Chondrocyte (in vitro differentiated cells): Measurements from ENCODE around the gene SLF1. TPM values are rescaled to one million over a fixed set of nuclear protein-coding genes. Genes with fewer than 3 reads are reported as not detected.

Experiments used
- DNase-seq: peaks from one replicate; pipeline ENCODE4 v3.0.0; 2021; ENCODE audit warnings: mixed read lengths, low spot score
- H3K27ac Mint-ChIP-seq: one replicate; pipeline ENCODE4 v1.8.0; 2021; ENCODE audit warnings: mild to moderate bottlenecking, moderate library complexity, mixed read lengths; ENCODE audit not compliant: unreplicated experiment
- H3K27me3 Mint-ChIP-seq: 2 replicates; pipeline ENCODE4 v1.8.0; 2021; ENCODE audit warnings: low read depth, mixed read lengths
- H3K36me3 Mint-ChIP-seq: 2 replicates; pipeline ENCODE4 v1.8.0; 2021; ENCODE audit warnings: low read depth, mixed read lengths
- H3K4me1 Mint-ChIP-seq: 2 replicates; pipeline ENCODE4 v1.8.0; 2021; ENCODE audit warnings: low read depth, mild to moderate bottlenecking, mixed read lengths
- H3K4me3 Mint-ChIP-seq: one replicate; pipeline ENCODE4 v1.8.0; 2021; ENCODE audit warnings: mild to moderate bottlenecking, moderate library complexity, mixed read lengths; ENCODE audit not compliant: unreplicated experiment
- H3K9me3 Mint-ChIP-seq: 2 replicates; pipeline ENCODE4 v1.8.0; 2021; ENCODE audit warnings: low read depth, mixed read lengths
- total RNA-seq: library from RNA; stranded (reverse); gene quantifications from 3 replicates; pipeline ENCODE4 v1.2.1, GENCODE V29; 2021
- TF ChIP-seq, protein P1 (sequence below): fragments of 200-600 bp; sonication (generic); IDR thresholded peaks from 2 replicates; pipeline ENCODE4 v1.5.0; 2021; ENCODE audit warnings: antibody characterized with exemption, mild to moderate bottlenecking, moderate library complexity

SLF1 gene
- total RNA-seq, 1 donor from 2014 or later = 3.9 TPM

- peaks cover 18% of the 10 kb centered on the region for H3K36me3 Mint-ChIP-seq
- H3K4me1 Mint-ChIP-seq = no peaks in the 10 kb centered on the region
- DNase-seq = no peak
- H3K27ac Mint-ChIP-seq = no peak overlapping the region
- H3K9me3 Mint-ChIP-seq = peaks cover 13% of the 10 kb centered on the region
- no peak overlapping the region for H3K4me3 Mint-ChIP-seq
- TF ChIP-seq, protein P1, sequence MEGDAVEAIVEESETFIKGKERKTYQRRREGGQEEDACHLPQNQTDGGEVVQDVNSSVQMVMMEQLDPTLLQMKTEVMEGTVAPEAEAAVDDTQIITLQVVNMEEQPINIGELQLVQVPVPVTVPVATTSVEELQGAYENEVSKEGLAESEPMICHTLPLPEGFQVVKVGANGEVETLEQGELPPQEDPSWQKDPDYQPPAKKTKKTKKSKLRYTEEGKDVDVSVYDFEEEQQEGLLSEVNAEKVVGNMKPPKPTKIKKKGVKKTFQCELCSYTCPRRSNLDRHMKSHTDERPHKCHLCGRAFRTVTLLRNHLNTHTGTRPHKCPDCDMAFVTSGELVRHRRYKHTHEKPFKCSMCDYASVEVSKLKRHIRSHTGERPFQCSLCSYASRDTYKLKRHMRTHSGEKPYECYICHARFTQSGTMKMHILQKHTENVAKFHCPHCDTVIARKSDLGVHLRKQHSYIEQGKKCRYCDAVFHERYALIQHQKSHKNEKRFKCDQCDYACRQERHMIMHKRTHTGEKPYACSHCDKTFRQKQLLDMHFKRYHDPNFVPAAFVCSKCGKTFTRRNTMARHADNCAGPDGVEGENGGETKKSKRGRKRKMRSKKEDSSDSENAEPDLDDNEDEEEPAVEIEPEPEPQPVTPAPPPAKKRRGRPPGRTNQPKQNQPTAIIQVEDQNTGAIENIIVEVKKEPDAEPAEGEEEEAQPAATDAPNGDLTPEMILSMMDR = no peak
- no peaks in the 10 kb centered on the region for H3K27me3 Mint-ChIP-seq
Observed at GRCh38 chr5:94632024-94632423, 13.6 kb downstream of the SLF1 start.

GRCh38 chr5:94640176-94640575 lies 21.7 kb downstream of the SLF1 start:
- DNase-seq = no peak
- H3K9me3 Mint-ChIP-seq = peaks cover 28% of the 10 kb centered on the region
- H3K36me3 Mint-ChIP-seq = peaks cover 17% of the 10 kb centered on the region
- no peaks in the 10 kb centered on the region for H3K27me3 Mint-ChIP-seq
- TF ChIP-seq, protein P1 = no peak
- H3K4me1 Mint-ChIP-seq = no peaks in the 10 kb centered on the region
- H3K27ac Mint-ChIP-seq = no peak overlapping the region
- no peak overlapping the region for H3K4me3 Mint-ChIP-seq

GRCh38 chr5:94645053-94645452 lies 26.6 kb downstream of the SLF1 start:
- Mint-ChIP-seq H3K27me3 (no peaks in the 10 kb centered on the region), H3K36me3 (peaks cover 11% of the 10 kb centered on the region), H3K27ac (no peak overlapping the region), H3K9me3 (peaks cover 9% of the 10 kb centered on the region), H3K4me1 (no peaks in the 10 kb centered on the region), H3K4me3 (no peak overlapping the region)
- TF ChIP-seq, protein P1 = no peak
- no peak for DNase-seq

- Mint-ChIP-seq H3K4me1 (no peaks in the 10 kb centered on the region), H3K9me3 (no peaks in the 10 kb centered on the region), H3K4me3 (no peak overlapping the region), H3K27ac (no peak overlapping the region), H3K36me3 (no peaks in the 10 kb centered on the region), H3K27me3 (no peaks in the 10 kb centered on the region)
- no peak for DNase-seq
- TF ChIP-seq, protein P1 = no peak
Observed at GRCh38 chr5:94646758-94647157, 28.3 kb downstream of the SLF1 start.

DNA sequence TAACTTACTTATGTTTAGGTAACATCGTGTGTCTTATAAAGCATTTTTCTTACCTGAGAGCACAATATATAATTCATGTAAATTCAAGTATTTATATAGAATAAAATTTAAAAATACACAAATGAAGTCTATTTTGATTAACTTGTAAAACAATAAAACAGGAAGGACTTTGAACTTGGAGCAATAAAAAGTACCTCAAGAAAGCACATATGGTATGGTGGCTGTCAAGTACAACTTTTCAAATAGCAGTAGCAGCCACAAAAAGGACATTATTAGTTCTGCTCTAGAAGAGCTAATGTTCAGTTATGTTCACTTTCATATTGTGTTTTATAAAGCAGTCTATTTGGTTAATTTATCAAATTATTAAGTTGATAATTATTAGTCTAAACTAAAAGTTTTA lies 31.4 kb downstream of the SLF1 start:
- no peak for DNase-seq
- Mint-ChIP-seq H3K9me3 (peaks cover 4% of the 10 kb centered on the region), H3K4me3 (no peak overlapping the region), H3K4me1 (no peaks in the 10 kb centered on the region), H3K36me3 (peaks cover 7% of the 10 kb centered on the region), H3K27me3 (no peaks in the 10 kb centered on the region), H3K27ac (no peak overlapping the region)
- TF ChIP-seq, protein P1 = no peak
